Measurements from ENCODE around the gene UBE2I.
A peak's percentile ranks its signal among the peaks of the same experiment; 100 is the strongest.

The UBE2I gene

DNA sequence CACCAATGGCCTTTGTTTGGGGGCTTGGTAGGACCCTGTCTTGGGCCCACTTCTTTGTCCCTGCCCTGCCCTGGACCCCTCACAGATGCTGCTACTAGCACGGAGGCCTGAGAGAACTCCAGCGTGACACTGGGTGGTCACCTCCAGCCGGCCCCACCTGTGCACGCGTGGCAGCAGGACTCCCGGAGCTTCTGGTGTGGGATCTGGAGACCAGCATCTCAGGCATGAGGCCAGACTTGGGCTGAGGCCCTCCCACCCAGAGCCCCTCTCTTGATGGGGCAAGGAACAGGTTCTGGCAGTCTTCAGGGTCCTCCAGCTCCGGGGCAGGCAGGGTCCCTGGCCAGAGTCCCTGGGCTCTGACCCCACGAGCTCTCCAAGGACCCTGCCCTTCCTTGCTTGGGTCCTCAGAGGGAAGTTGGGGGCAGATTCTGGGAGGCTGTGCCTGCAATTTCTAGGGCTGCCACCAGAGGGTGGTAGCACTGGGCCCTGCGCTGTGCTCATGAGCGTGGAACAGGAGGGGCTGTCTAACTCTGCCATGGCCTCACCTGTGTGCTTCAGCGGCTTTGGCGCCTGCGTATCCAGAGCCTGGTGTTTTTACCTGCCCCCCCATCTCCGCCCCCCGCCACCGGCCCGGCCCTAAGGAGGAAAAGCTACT, 21.0 kb downstream of the UBE2I start:
- Histone ChIP-seq H3K4me1 (peaks cover 7% of the 10 kb centered on the region; the same call in 1 of the 2 replicates), H3K4me3 (ENCODE audit: low read depth, low read length) (no peak overlapping the region), H3K27me3 (peaks cover 42% of the 10 kb centered on the region), H3K9me3 (peaks cover 5% of the 10 kb centered on the region; the same call in 1 of the 2 replicates), H3K36me3 (peaks cover 4% of the 10 kb centered on the region; the same call in 1 of the 2 replicates)
- TF ChIP-seq, protein P1, sequence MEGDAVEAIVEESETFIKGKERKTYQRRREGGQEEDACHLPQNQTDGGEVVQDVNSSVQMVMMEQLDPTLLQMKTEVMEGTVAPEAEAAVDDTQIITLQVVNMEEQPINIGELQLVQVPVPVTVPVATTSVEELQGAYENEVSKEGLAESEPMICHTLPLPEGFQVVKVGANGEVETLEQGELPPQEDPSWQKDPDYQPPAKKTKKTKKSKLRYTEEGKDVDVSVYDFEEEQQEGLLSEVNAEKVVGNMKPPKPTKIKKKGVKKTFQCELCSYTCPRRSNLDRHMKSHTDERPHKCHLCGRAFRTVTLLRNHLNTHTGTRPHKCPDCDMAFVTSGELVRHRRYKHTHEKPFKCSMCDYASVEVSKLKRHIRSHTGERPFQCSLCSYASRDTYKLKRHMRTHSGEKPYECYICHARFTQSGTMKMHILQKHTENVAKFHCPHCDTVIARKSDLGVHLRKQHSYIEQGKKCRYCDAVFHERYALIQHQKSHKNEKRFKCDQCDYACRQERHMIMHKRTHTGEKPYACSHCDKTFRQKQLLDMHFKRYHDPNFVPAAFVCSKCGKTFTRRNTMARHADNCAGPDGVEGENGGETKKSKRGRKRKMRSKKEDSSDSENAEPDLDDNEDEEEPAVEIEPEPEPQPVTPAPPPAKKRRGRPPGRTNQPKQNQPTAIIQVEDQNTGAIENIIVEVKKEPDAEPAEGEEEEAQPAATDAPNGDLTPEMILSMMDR (IDR thresholded peaks at IDR 0.05; ENCODE audit: low read depth, low read length): peak; percentile 68
- DNase-seq: no peak

DNA sequence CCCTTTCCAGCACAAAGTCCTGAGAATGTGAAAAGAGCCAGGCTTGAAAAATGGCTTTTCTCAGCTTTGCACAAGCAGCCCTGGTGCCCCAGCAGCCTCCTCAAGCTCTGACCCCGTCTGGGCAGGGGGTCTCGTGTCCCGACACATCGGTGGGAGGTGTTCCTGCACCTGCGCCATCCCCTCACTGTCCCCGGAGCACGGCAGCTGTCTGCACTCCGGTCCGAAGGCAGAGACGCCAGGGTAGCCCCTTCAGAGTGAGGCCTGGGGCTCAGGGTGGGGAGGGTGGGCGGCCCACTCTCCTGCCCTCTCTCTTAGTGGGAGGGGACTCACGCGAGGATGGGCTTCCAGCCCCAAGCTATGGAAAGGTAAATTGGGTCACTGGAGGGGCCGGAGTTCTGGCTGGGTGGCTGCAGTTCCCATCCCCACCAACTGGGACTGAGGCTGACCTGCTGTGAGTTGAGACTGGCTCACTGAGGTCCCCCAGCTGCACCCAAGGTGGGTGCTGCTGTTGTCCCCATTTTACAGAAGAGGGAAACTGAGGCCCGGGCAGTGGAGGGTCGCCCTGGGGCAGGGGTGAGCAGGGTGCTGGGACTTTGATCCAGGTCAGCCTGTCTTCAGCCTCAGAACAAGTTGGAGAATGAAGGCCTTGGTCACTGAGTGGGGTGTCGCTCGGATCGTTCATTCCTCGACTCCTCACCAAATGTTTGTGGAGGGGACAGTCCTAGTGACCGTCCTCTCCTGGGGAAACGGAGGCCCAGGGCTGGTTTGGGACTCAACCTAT, 21.7 kb downstream of the UBE2I start:
- no peaks in the 10 kb centered on the region for H3K36me3 ChIP-seq
- H3K9me3 ChIP-seq: peaks cover 5% of the 10 kb centered on the region; the same call in 1 of the 2 replicates
- H3K4me1 ChIP-seq: peaks cover 7% of the 10 kb centered on the region; the same call in 1 of the 2 replicates
- H3K4me3 ChIP-seq (ENCODE audit: low read depth, low read length): no peak overlapping the region
- peaks cover 49% of the 10 kb centered on the region for H3K27me3 ChIP-seq
- TF ChIP-seq, protein P1 (IDR thresholded peaks at IDR 0.05; ENCODE audit: low read depth, low read length): no peak
- no peak for DNase-seq

DNA sequence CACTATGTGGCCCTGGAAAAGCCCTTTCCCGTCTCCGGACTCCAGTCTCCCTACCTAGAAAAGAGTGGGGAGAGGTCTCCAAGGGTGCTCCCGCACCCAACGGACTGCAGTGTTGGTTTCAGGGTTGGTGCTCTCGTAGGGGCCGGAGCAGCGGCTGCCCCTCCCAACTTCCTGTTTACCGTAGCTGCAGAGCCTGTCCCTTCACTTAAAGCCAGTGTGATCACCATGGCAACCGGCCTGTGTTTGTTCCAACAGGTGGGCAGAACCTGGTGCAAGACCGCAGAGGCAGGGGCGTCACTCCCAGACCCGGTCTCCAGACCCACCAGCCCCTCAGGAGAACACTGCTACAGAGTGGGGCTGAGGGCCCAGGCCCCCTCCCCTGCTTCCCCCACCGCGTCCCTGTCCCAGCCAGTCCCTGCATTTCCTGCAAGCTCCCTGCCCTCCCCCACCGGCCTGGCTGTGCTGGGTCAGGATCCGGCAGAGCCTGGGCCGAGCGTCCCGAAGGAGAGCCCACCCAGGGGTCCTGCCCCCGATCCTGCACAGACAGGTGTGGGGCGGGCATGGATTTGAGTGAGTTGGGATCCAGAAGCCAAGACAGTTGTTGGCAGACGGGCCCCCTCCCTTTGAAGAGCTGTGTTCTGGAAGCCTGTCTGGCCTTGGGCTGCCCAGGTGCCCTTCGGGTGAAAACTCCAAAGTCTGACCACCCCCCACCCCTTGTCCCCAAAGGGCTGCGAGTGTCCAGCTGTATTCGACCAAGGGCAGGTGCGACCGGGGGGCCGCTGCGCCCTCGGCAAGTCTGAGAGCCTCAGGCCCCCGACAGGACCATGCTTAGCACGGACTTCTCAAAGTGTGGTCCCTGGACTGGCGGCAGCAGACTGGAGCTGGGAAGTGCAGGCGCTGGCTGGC, 22.5 kb downstream of the UBE2I start:
- peaks cover 5% of the 10 kb centered on the region; the same call in 1 of the 2 replicates for H3K9me3 ChIP-seq
- no peak overlapping the region for H3K4me3 ChIP-seq (ENCODE audit: low read depth, low read length)
- no peaks in the 10 kb centered on the region for H3K36me3 ChIP-seq
- DNase-seq: peak; percentile 61
- peaks cover 58% of the 10 kb centered on the region for H3K27me3 ChIP-seq
- H3K4me1 ChIP-seq: peaks cover 7% of the 10 kb centered on the region; the same call in 1 of the 2 replicates
- TF ChIP-seq, protein P1 (IDR thresholded peaks at IDR 0.05; ENCODE audit: low read depth, low read length): no peak

DNA sequence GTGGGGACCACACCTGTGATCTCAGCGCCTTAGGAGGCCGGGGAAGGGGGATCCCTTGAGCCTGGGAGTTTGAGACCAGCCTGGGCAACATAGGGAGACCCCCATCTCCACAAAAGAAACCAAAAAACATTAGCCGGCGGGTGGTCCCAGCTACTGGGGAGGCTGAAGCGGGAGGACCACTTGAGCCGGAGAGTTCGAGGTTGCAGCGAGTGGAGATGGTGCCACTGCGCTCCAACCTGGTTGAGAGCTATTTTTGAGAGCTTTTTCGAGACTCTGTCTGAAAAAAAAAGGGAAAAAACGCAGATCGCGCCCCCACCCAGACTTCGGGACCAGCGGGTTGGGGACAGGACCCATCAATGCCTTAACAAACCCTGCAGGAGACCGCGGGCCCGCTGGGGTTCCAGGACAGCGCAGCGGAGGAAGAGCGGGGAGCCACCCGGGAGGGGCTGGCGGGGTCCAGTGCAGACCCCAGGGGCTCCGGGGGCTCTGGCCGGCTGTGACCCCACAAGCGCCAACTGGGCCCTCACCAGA, 23.2 kb downstream of the UBE2I start:
- Histone ChIP-seq H3K27me3 (peaks cover 65% of the 10 kb centered on the region), H3K4me1 (peaks cover 7% of the 10 kb centered on the region; the same call in 1 of the 2 replicates), H3K4me3 (ENCODE audit: low read depth, low read length) (no peak overlapping the region)

DNA sequence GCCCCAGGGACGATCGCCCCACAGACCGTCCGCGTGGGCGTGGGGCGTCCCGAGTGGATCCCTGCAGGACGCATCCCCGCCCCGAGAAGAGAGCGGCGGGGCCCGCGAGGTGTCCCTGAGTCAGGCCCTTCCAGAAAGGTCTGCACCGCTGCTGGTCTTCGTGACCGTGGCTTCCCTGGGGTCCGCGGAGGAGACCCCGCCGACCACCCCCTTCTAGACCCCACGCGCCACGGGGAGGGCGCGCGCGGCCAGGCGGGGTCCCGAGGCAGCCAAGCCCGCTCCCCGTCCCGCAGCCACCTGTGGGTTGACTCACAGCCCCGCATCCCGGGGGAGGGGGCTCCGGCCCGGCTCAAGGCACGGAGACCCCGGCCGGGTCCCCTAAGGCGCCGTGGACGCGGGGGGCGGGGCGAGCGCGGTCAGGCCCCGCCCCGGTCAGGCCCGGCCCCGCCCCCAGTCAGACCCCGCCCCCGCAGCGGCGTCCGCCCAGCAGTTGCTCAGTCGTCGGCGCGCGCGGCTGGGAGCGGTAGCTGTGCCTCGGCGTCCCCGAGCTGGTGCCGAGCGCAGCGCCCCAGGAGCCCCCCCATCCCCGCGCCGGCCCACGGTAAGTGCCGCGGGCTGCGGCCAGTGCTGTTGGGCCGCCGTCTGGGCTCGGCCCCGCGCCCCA, 23.8 kb downstream of the UBE2I start, which contains the start of gene BAIAP3:
TSS of gene BAIAP3 (plus strand) at position 497 of the 664 bp plus-strand sequence. CDS start 4,905 bp downstream, outside the sequence.
- H3K4me1 ChIP-seq: peaks cover 7% of the 10 kb centered on the region; the same call in 1 of the 2 replicates
- H3K4me3 ChIP-seq (ENCODE audit: low read depth, low read length): no peak within 1 kb of the TSS
- peak; percentile 73 for DNase-seq
- H3K27me3 ChIP-seq: peaks cover 69% of the 10 kb centered on the region
- TF ChIP-seq, protein P1 (IDR thresholded peaks at IDR 0.05; ENCODE audit: low read depth, low read length): no peak
- H3K36me3 ChIP-seq: no peaks in the 10 kb centered on the region
- H3K9me3 ChIP-seq: peaks cover 5% of the 10 kb centered on the region; the same call in 1 of the 2 replicates

More for the DNA sequence above, 23.2 kb downstream of the UBE2I start:
- TF ChIP-seq, protein P1 (IDR thresholded peaks at IDR 0.05; ENCODE audit: low read depth, low read length): no peak
- Histone ChIP-seq H3K36me3 (no peaks in the 10 kb centered on the region), H3K9me3 (peaks cover 5% of the 10 kb centered on the region; the same call in 1 of the 2 replicates)
- no peak for DNase-seq

Data from BE2C (cell line).